Retinal pigment epithelial cell (primary cell): ENCODE results near the gene HSD11B2.

Source experiments
- DNase-seq: peaks from one replicate; pipeline ENCODE4 v3.0.0-alpha.2; 2010; ENCODE audit warnings: low read depth
- H3K4me3 ChIP-seq: 2 replicates; pipeline ENCODE4 v1.5.1; 2011; ENCODE audit warnings: mild to moderate bottlenecking, low read length, control low read depth, moderate library complexity
- CTCF ChIP-seq: conservative IDR thresholded peaks from 2 replicates; pipeline ENCODE4 v1.5.1; 2011; ENCODE audit warnings: low read depth, low read length, control low read depth, inconsistent platforms

Gene HSD11B2

GRCh38 chr16:67430977-67431774 is at the start of gene HSD11B2:
TSS of gene HSD11B2 (plus strand) at chr16:67431121. CDS start at chr16:67431249, 128 bp downstream.
- H3K4me3 ChIP-seq = peak within 1 kb of the TSS; percentile 17
- TF ChIP-seq CTCF = no peak
- DNase-seq = peak; percentile 21

- H3K4me3 ChIP-seq = no peak overlapping the region
- DNase-seq = no peak
- TF ChIP-seq CTCF = no peak
Measured at GRCh38 chr16:67383284-67383683, 47.6 kb upstream of the HSD11B2 start.

GRCh38 chr16:67384778-67385510 is 46.0 kb upstream of the HSD11B2 start:
- no peak for TF ChIP-seq CTCF
- no peak overlapping the region for H3K4me3 ChIP-seq
- DNase-seq = no peak

GRCh38 chr16:67386861-67387455 is 44.0 kb upstream of the HSD11B2 start:
- no peak for DNase-seq
- no peak overlapping the region for H3K4me3 ChIP-seq
- TF ChIP-seq CTCF = no peak

- TF ChIP-seq CTCF = no peak
Measured at GRCh38 chr16:67387479-67388079, 43.3 kb upstream of the HSD11B2 start.

GRCh38 chr16:67388191-67388590 is 42.7 kb upstream of the HSD11B2 start:
- no peak for DNase-seq
- no peak for TF ChIP-seq CTCF
- no peak overlapping the region for H3K4me3 ChIP-seq

More at GRCh38 chr16:67387479-67388079, 43.3 kb upstream of the HSD11B2 start:
- DNase-seq = no peak
- H3K4me3 ChIP-seq = no peak overlapping the region
